Stomach (tissue), 4 donors: ENCODE data around the gene RAP1A.
"Not testable (repeated sequence)": the region's sequence is repeated elsewhere in the genome, so short reads cannot be mapped to it uniquely, and the experiment has no call there.

Experiments used
- CTCF ChIP-seq, 7 experiments: fragments of 450-650 bp in 4 of 7; fragments of 200-600 bp in 3 of 7; sonication (generic) in 3 of 7; IDR thresholded peaks; one replicate each; pipeline ENCODE4 v1.5.1; 2016 to 2019; ENCODE audit warnings: antibody characterized with exemption in 7 of 7, control low read depth in 2 of 7, mild to moderate bottlenecking in 1 of 7
- POLR2A ChIP-seq, 4 donors: fragments of 450-650 bp; IDR thresholded peaks; one replicate each; pipeline ENCODE4 v1.6.1; 2016; ENCODE audit warnings: antibody characterized with exemption in 4 of 4, control low read depth in 2 of 4, mild to moderate bottlenecking in 1 of 4, moderate library complexity in 1 of 4

- not testable (repeated sequence) for TF ChIP-seq CTCF, POLR2A (IDR thresholded peaks at IDR 0.05)
Observed at GRCh38 chr1:111680212-111680800, 60.7 kb downstream of the RAP1A start.
